GM23248 (cell line): ENCODE data around the gene LRBA.

Experiments
- EZH2 ChIP-seq: fragments of 200-600 bp; sonication (generic); IDR thresholded peaks from 2 replicates; pipeline ENCODE4 v1.6.1; 2018; ENCODE audit warnings: antibody characterized with exemption, mild to moderate bottlenecking; ENCODE audit not compliant: insufficient read depth, poor library complexity, severe bottlenecking
- EZH2phosphoT487 ChIP-seq: fragments of 200-600 bp; sonication (generic); IDR thresholded peaks from 2 replicates; pipeline ENCODE4 v1.6.1; 2018; ENCODE audit warnings: antibody characterized with exemption, moderate library complexity, mild to moderate bottlenecking, low read depth; ENCODE audit not compliant: insufficient read depth

- TF ChIP-seq EZH2 (no peak), EZH2phosphoT487 (no peak)
These were observed 669.8 kb downstream of the LRBA start for GRCh38 chr4:150345207-150345744.
